H9 (cell line): ENCODE data around the gene CLEC3A. TPM values are rescaled to one million over a fixed set of nuclear protein-coding genes. Genes with fewer than 3 reads are reported as not detected.
A peak's percentile ranks its signal among the peaks of the same experiment; 100 is the strongest.

ENCODE experiments used
- DNase-seq: peaks from one replicate; pipeline ENCODE4 v3.0.0-alpha.2; 2017
- H2AFZ ChIP-seq: one replicate; pipeline ENCODE4 v1.6.1; 2013; ENCODE audit warnings: mild to moderate bottlenecking, low read length, control low read depth, moderate library complexity
- H2AK5ac ChIP-seq: 2 replicates; pipeline ENCODE4 v1.6.1; 2013; ENCODE audit warnings: low read length, control low read depth, mixed read lengths; ENCODE audit not compliant: insufficient read length
- H2BK120ac ChIP-seq: one replicate; pipeline ENCODE4 v1.6.1; 2013; ENCODE audit warnings: low read depth, mild to moderate bottlenecking, low read length, control low read depth, inconsistent platforms; ENCODE audit not compliant: poor library complexity, severe bottlenecking
- H2BK12ac ChIP-seq: 2 replicates; pipeline ENCODE4 v1.6.1; 2013; ENCODE audit warnings: low read length, control low read depth, mixed read lengths, low read depth; ENCODE audit not compliant: insufficient read length
- H2BK15ac ChIP-seq: 2 replicates; pipeline ENCODE4 v1.6.1; 2013; ENCODE audit warnings: low read depth, low read length, control low read depth
- H2BK20ac ChIP-seq: one replicate; pipeline ENCODE4 v1.6.1; 2013; ENCODE audit warnings: low read depth, mild to moderate bottlenecking, low read length, control low read depth, inconsistent platforms; ENCODE audit not compliant: poor library complexity, severe bottlenecking
- H2BK5ac ChIP-seq: 2 replicates; pipeline ENCODE4 v1.6.1; 2013; ENCODE audit warnings: low read length, control low read depth, mixed read lengths; ENCODE audit not compliant: insufficient read length
- H3K14ac ChIP-seq: 2 replicates; pipeline ENCODE4 v1.6.1; 2013; ENCODE audit warnings: low read length, control low read depth; ENCODE audit not compliant: insufficient read depth
- H3K18ac ChIP-seq: 2 replicates; pipeline ENCODE4 v1.6.1; 2013; ENCODE audit warnings: low read depth, mild to moderate bottlenecking, mixed read lengths, low read length, control low read depth; ENCODE audit not compliant: insufficient read length
- H3K23ac ChIP-seq: 2 replicates; pipeline ENCODE4 v1.6.1; 2013; ENCODE audit warnings: low read length, control low read depth, mixed read lengths, low read depth; ENCODE audit not compliant: insufficient read length
- H3K23me2 ChIP-seq: 2 replicates; pipeline ENCODE4 v1.6.1; 2013; ENCODE audit warnings: low read depth, mild to moderate bottlenecking, mixed read lengths, low read length, control low read depth; ENCODE audit not compliant: insufficient read length, poor library complexity, severe bottlenecking
- H3K27ac ChIP-seq: 2 replicates; pipeline ENCODE4 v1.5.1; 2013; ENCODE audit warnings: low read length, control low read depth, mixed read lengths, low read depth; ENCODE audit not compliant: insufficient read length
- H3K27me3 ChIP-seq: 2 replicates; pipeline ENCODE4 v1.6.1; 2013; ENCODE audit warnings: low read length, control low read depth, inconsistent platforms; ENCODE audit not compliant: insufficient read depth
- H3K4ac ChIP-seq: 2 replicates; pipeline ENCODE4 v1.6.1; 2013; ENCODE audit warnings: low read depth, mild to moderate bottlenecking, control low read depth, inconsistent platforms, low read length, moderate library complexity
- H3K4me1 ChIP-seq: 2 replicates; pipeline ENCODE4 v1.6.1; 2013; ENCODE audit warnings: low read length, control low read depth, inconsistent platforms; ENCODE audit not compliant: insufficient read depth
- H3K4me2 ChIP-seq: 2 replicates; pipeline ENCODE4 v1.6.1; 2013; ENCODE audit warnings: low read length, control low read depth, mixed read lengths; ENCODE audit not compliant: insufficient read length, insufficient read depth
- H3K56ac ChIP-seq: 2 replicates; pipeline ENCODE4 v1.6.1; 2013; ENCODE audit warnings: low read depth, mild to moderate bottlenecking, mixed read lengths, low read length, control low read depth; ENCODE audit not compliant: insufficient read length
- H3K79me1 ChIP-seq: 2 replicates; pipeline ENCODE4 v1.6.1; 2013; ENCODE audit warnings: low read depth, mild to moderate bottlenecking, moderate library complexity, low read length, control low read depth, inconsistent platforms; ENCODE audit not compliant: insufficient read depth, poor library complexity, severe bottlenecking
- H3K79me2 ChIP-seq: 2 replicates; pipeline ENCODE4 v1.6.1; 2013; ENCODE audit warnings: low read length, control low read depth, inconsistent platforms; ENCODE audit not compliant: insufficient read depth
- H3K9ac ChIP-seq: 2 replicates; pipeline ENCODE4 v1.6.1; 2013; ENCODE audit warnings: low read length, control low read depth, mixed read lengths; ENCODE audit not compliant: insufficient read length; ENCODE audit errors: extremely low read depth
- H3K9me3 ChIP-seq: one replicate; pipeline ENCODE4 v1.6.1; 2013; ENCODE audit warnings: low read depth, low read length, inconsistent platforms; ENCODE audit not compliant: control insufficient read depth
- H3T11ph ChIP-seq: one replicate; pipeline ENCODE4 v1.6.1; 2013; ENCODE audit warnings: mild to moderate bottlenecking, low read length, control low read depth, inconsistent platforms
- H4K20me1 ChIP-seq: one replicate; pipeline ENCODE4 v1.6.1; 2013; ENCODE audit not compliant: control insufficient read depth, insufficient read length, insufficient read depth
- H4K5ac ChIP-seq: 2 replicates; pipeline ENCODE4 v1.6.1; 2013; ENCODE audit warnings: low read depth, mild to moderate bottlenecking, mixed read lengths, low read length, control low read depth; ENCODE audit not compliant: insufficient read length
- H4K8ac ChIP-seq: replicated peaks from 2 replicates; pipeline ENCODE4 v1.6.1; 2013; ENCODE audit warnings: low read length, control low read depth, mixed read lengths, low read depth; ENCODE audit not compliant: insufficient read length
- H4K91ac ChIP-seq: 2 replicates; pipeline ENCODE4 v1.6.1; 2013; ENCODE audit warnings: low read depth, mild to moderate bottlenecking, moderate library complexity, mixed read lengths, low read length, control low read depth; ENCODE audit not compliant: insufficient read length
- H3K27ac Mint-ChIP-seq, 3 experiments: 2 replicates in 2 of 3; 3 replicates in 1 of 3; pipeline ENCODE4 v1.8.0; 2020 to 2021; ENCODE audit warnings: mixed read lengths in 3 of 3, mild to moderate bottlenecking in 1 of 3, moderate library complexity in 1 of 3
- H3K27me3 Mint-ChIP-seq: 2 replicates; pipeline ENCODE4 v1.8.0; 2021; ENCODE audit warnings: low read depth, mild to moderate bottlenecking, moderate library complexity, mixed read lengths
- H3K36me3 Mint-ChIP-seq, 3 experiments: 2 replicates in 2 of 3; 3 replicates in 1 of 3; pipeline ENCODE4 v1.8.0; 2020 to 2021; ENCODE audit warnings: low read depth in 3 of 3, mixed read lengths in 3 of 3; ENCODE audit not compliant: insufficient read depth in 1 of 3
- H3K4me1 Mint-ChIP-seq, 2 experiments: 2 replicates each; pipeline ENCODE4 v1.8.0; 2020; ENCODE audit warnings: mixed read lengths in 2 of 2
- H3K4me3 Mint-ChIP-seq, 2 experiments: 2 replicates in 1 of 2; 3 replicates in 1 of 2; pipeline ENCODE4 v1.8.0; 2020 to 2021; ENCODE audit warnings: mild to moderate bottlenecking in 2 of 2, mixed read lengths in 2 of 2, moderate library complexity in 1 of 2
- H3K9me3 Mint-ChIP-seq, 2 experiments: 2 replicates in 1 of 2; 3 replicates in 1 of 2; pipeline ENCODE4 v1.8.0; 2020; ENCODE audit warnings: mild to moderate bottlenecking in 2 of 2, mixed read lengths in 2 of 2, moderate library complexity in 1 of 2
- CTCF ChIP-seq: fragments of 200-600 bp; sonication (generic); conservative IDR thresholded peaks from 3 replicates; pipeline ENCODE4 v1.8.0; 2021; ENCODE audit warnings: antibody characterized with exemption, mild to moderate bottlenecking
- WGBS: extraction: QIAGEN DNeasy Blood & Tissue Kit; methylation state at CpG from one replicate; pipeline ENCODE4 v1.1.7; 2013; ENCODE audit warnings: missing lambda C conversion rate, low lambda C conversion rate, mixed read lengths; ENCODE audit not compliant: insufficient read length; ENCODE audit errors: extremely low coverage; 5-methylcytosine and 5-hydroxymethylcytosine counted together
- total RNA-seq: library from RNA; stranded (reverse); gene quantifications from 2 replicates; pipeline ENCODE4 v1.2.1, GENCODE V29; 2021

Gene CLEC3A
- total RNA-seq, 1 experiment from 2014 or later, result not detected

DNA sequence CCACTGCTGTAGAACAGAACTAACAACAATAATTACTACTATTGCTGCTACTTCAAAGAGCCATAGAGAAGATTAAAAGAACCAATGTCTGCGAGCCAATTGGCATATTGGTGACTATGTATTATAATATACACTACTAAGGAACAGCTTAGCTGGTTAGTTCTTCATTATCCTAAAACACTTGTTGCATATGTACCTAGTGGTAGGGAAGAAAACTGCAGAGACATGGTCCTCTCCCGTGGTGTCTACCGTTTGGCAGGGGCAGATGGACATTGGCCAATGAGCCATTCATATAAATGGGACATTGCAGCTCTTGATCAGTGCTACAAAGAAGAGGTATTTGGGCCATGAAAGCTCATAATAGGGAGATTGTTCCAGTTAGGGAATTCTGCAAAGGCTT, 46.4 kb upstream of the CLEC3A start:
- Histone ChIP-seq H4K8ac (no peak overlapping the region), H3K79me1 (no peaks in the 10 kb centered on the region), H4K5ac (no peak overlapping the region), H3K18ac (no peak overlapping the region), H3K27me3 (no peaks in the 10 kb centered on the region), H2BK120ac (no peak overlapping the region), H3T11ph (no peak overlapping the region), H3K23me2 (no peaks in the 10 kb centered on the region), H3K14ac (no peak overlapping the region), H4K20me1 (no peaks in the 10 kb centered on the region), H2AK5ac (no peak overlapping the region), H2BK12ac (no peak overlapping the region), H2BK15ac (no peak overlapping the region), H2BK5ac (no peak overlapping the region), H3K4ac (no peak overlapping the region), H3K9ac (no peak overlapping the region), H3K4me1 (peaks cover 1% of the 10 kb centered on the region; the same call in 1 of the 2 replicates), H3K56ac (no peak overlapping the region), H2BK20ac (no peak overlapping the region), H3K4me2 (no peak overlapping the region), H3K9me3 (no peaks in the 10 kb centered on the region), H3K27ac (no peak overlapping the region), H2AFZ (no peak overlapping the region), H4K91ac (no peak overlapping the region), H3K79me2 (no peaks in the 10 kb centered on the region), H3K23ac (no peak overlapping the region)
- peak; percentile 33; the same call in 2 of the 3 replicates for TF ChIP-seq CTCF
- Mint-ChIP-seq H3K27ac (no peak overlapping the region), H3K4me1 (peaks cover 22 to 36% of the 10 kb centered on the region in 2 experiments), H3K4me3 (no peak overlapping the region), H3K36me3 (peaks cover 22 to 44% (median 32%) of the 10 kb centered on the region in 3 experiments), H3K27me3 (peaks cover 1% of the 10 kb centered on the region; the same call in 1 of the 2 replicates), H3K9me3 (peaks cover 0 to 3% of the 10 kb centered on the region in 2 experiments; a peak in 1 of 5 replicates)
- WGBS, result no CpG with 5 or more reads among the region's 3 CpGs
- no peak for DNase-seq
